ENCODE data around the gene FOXC2.
"Not testable (repeated sequence)": the region's sequence is repeated elsewhere in the genome, so short reads cannot be mapped to it uniquely, and the experiment has no call there.

Gene FOXC2

DNA sequence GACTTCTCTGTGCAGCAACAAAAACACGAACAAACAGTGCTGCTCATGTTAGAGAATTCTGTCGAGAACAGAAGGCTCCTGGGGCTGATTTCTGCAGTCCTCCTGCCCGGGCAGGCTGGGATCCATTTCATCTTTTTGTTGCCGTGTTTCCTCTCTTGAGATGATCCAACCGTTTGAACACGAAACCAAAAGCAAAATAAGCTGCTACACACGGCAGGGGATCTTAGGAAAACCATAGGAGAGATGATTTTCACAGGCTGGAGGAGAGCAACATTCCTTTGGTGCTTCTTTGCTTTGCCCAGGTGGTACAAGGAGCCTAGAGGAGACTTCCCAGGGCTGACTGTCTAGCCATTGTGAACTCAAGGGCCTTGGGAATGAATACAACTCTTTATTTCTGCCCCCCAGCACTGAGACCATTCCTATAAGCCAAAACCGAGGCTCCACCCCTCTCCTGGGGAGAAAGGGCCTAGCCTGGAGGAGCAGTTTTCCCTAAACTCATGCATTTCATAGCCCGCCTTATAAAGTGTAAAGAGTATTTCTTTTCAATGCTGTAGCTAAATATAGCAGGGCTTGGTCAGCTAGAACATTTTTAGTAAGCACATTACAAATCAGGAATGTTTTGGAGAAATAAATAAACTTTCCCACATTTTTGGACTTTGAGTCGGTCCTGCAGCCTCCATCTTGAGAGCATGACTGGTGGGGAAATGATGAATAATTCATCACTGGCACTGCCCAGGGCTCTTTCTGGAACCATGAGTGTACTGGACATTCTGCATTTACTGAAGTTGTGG, 19.4 kb downstream of the FOXC2 start:
- ChIA-PET CTCF (no interaction called here), POLR2A (no interaction called here)
- TF ChIP-seq LEF1 (IDR thresholded peaks at IDR 0.05; ENCODE audit: borderline replicate concordance) (no peak), L3MBTL2 (conservative IDR thresholded peaks at IDR 0.05) (no peak), ZNF384 (IDR thresholded peaks at IDR 0.05) (no peak), FOXM1 (IDR thresholded peaks at IDR 0.05; ENCODE audit: borderline replicate concordance) (no peak), BHLHE40 (IDR thresholded peaks at IDR 0.05; ENCODE audit: borderline replicate concordance) (no peak), ARNT (IDR thresholded peaks at IDR 0.05) (no peak), CTBP1 (IDR thresholded peaks at IDR 0.05; ENCODE audit: borderline replicate concordance) (no peak), TARDBP (IDR thresholded peaks at IDR 0.05) (no peak), SUZ12 (IDR thresholded peaks at IDR 0.05) (no peak), ELF4 (IDR thresholded peaks at IDR 0.05) (no peak), HDGF (IDR thresholded peaks at IDR 0.05; ENCODE audit: borderline replicate concordance) (no peak)
- TF ChIP-seq, protein P1, sequence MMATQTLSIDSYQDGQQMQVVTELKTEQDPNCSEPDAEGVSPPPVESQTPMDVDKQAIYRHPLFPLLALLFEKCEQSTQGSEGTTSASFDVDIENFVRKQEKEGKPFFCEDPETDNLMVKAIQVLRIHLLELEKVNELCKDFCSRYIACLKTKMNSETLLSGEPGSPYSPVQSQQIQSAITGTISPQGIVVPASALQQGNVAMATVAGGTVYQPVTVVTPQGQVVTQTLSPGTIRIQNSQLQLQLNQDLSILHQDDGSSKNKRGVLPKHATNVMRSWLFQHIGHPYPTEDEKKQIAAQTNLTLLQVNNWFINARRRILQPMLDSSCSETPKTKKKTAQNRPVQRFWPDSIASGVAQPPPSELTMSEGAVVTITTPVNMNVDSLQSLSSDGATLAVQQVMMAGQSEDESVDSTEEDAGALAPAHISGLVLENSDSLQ (IDR thresholded peaks at IDR 0.05): no peak
- DNase-seq (ENCODE audit: extremely low spot score): no peak

DNA sequence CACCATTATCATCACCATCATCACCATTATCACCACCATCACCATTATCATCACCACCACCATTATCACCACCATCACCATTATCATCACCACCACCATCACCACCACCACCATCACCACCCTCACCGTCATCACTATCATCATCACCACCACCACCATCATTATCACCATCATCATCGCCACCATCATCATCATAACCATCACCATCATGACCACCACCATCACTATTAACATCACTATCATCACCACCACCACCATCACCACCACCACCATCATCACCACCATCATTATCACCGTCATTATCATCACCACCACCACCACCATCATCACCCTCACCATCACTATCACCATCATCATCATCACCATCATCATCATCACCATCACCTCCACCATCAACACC, 20.9 kb downstream of the FOXC2 start:
- DNase-seq (ENCODE audit: extremely low spot score): no peak
- ChIA-PET CTCF (no interaction called here), POLR2A (no interaction called here)
- TF ChIP-seq FOXA1 (IDR thresholded peaks at IDR 0.05): no peak
- no peak for TF ChIP-seq ZNF384 (IDR thresholded peaks at IDR 0.05)
- TF ChIP-seq L3MBTL2 (conservative IDR thresholded peaks at IDR 0.05): no peak
- TF ChIP-seq NFRKB (IDR thresholded peaks at IDR 0.05): no peak
- no peak for TF ChIP-seq CTBP1 (IDR thresholded peaks at IDR 0.05; ENCODE audit: borderline replicate concordance)
- TF ChIP-seq LEF1 (IDR thresholded peaks at IDR 0.05; ENCODE audit: borderline replicate concordance): no peak
- TF ChIP-seq SUZ12 (IDR thresholded peaks at IDR 0.05): no peak
- TF ChIP-seq, protein P1 (IDR thresholded peaks at IDR 0.05): no peak
- no peak for TF ChIP-seq TARDBP (IDR thresholded peaks at IDR 0.05)
- no peak for TF ChIP-seq FOXM1 (IDR thresholded peaks at IDR 0.05; ENCODE audit: borderline replicate concordance)
- no peak for TF ChIP-seq HDGF (IDR thresholded peaks at IDR 0.05; ENCODE audit: borderline replicate concordance)
- TF ChIP-seq SP1 (IDR thresholded peaks at IDR 0.05): no peak
- no peak for TF ChIP-seq FOXK2 (IDR thresholded peaks at IDR 0.05)
- no peak for TF ChIP-seq ELF4 (IDR thresholded peaks at IDR 0.05)
- TF ChIP-seq ARNT (IDR thresholded peaks at IDR 0.05): no peak

DNA sequence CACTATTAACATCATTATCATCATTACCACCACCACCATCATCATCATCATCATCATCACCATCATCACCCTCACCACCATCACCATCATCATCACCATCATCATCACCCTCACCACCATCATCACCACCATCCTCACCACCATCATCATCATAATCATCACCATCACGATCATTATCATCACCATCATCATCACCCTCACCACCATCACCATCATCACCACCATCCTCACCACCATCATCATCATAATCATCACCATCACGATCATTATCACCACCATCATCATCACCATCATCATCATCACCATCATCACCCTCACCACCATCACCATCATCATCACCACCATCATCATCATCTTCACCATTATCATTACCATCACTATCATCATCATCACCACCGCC, 21.3 kb downstream of the FOXC2 start:
- DNase-seq (ENCODE audit: extremely low spot score); POLR2A ChIA-PET; CTCF ChIA-PET: not testable (repeated sequence)

DNA sequence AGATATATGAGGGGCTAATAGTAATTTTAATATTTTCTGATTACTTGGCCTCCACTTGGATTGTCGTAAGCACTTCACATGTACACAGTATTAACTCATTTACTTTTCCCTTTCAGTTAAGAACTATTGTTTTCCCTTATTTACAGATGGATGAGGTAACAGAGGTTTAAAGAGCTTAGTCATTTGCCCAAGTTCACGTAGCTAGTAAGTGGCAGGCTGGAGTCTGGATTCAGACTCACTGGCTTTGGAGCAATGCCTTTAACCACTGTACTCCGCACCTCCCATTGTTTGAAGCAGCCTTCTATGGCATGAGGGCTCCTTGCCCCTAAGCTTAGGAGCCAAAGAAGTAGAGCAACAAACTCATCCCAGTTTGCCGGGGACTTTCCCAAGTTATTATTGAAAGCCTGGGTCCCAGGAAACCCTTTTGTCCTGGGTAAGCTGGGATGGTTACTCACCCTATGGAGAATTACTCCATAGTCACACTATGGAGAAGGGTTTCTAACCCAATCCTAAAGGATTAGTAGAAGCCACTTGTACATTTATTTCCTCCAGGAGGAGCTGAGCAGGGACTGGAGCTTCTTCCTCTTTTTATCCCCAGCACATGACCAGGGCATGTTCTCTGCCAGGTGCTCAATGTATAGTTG, 24.0 kb downstream of the FOXC2 start:
- no peak for DNase-seq (ENCODE audit: extremely low spot score)

DNA sequence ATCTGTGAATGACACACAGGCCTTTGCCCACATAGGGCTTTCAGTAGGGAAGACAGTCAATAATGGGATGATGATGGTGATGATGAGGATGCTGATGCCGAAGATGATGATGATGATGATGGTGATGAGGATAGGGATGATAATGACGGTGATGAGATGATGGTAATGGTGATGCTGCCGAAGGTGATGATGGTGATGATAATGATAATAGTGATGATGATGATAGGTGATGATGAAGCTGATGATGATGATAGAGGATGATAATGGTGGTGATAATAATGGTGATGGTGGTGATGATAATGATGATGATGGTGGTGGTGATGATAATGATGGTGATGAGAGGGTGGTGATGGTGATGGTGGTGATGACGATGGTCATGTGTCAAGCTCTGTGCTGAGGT, 24.6 kb downstream of the FOXC2 start:
- no peak for TF ChIP-seq TARDBP (IDR thresholded peaks at IDR 0.05)
- TF ChIP-seq CTBP1 (IDR thresholded peaks at IDR 0.05; ENCODE audit: borderline replicate concordance): peak; percentile 10; the same call in 1 of the 2 replicates
- TF ChIP-seq FOXK2 (IDR thresholded peaks at IDR 0.05): no peak
- no peak for DNase-seq (ENCODE audit: extremely low spot score)
- POLR2A ChIA-PET: no interaction called here
- CTCF ChIA-PET: no interaction called here

More for the DNA sequence above, 24.0 kb downstream of the FOXC2 start:
- TF ChIP-seq, protein P1 (IDR thresholded peaks at IDR 0.05): no peak
- no peak for TF ChIP-seq HDGF (IDR thresholded peaks at IDR 0.05; ENCODE audit: borderline replicate concordance)
- no peak for TF ChIP-seq ARNT (IDR thresholded peaks at IDR 0.05)
- TF ChIP-seq FOXK2 (IDR thresholded peaks at IDR 0.05): no peak
- no peak for TF ChIP-seq LEF1 (IDR thresholded peaks at IDR 0.05; ENCODE audit: borderline replicate concordance)
- TF ChIP-seq FOXM1 (IDR thresholded peaks at IDR 0.05; ENCODE audit: borderline replicate concordance): no peak
- no peak for TF ChIP-seq L3MBTL2 (conservative IDR thresholded peaks at IDR 0.05)
- TF ChIP-seq ELF4 (IDR thresholded peaks at IDR 0.05): no peak
- no peak for TF ChIP-seq SP1 (IDR thresholded peaks at IDR 0.05)
- no peak for TF ChIP-seq ZNF384 (IDR thresholded peaks at IDR 0.05)
- no peak for TF ChIP-seq TARDBP (IDR thresholded peaks at IDR 0.05)
- no peak for TF ChIP-seq FOXA1 (IDR thresholded peaks at IDR 0.05)
- no peak for TF ChIP-seq NFRKB (IDR thresholded peaks at IDR 0.05)
- no peak for TF ChIP-seq SUZ12 (IDR thresholded peaks at IDR 0.05)
- POLR2A ChIA-PET: no interaction called here
- CTCF ChIA-PET: no interaction called here

DNA sequence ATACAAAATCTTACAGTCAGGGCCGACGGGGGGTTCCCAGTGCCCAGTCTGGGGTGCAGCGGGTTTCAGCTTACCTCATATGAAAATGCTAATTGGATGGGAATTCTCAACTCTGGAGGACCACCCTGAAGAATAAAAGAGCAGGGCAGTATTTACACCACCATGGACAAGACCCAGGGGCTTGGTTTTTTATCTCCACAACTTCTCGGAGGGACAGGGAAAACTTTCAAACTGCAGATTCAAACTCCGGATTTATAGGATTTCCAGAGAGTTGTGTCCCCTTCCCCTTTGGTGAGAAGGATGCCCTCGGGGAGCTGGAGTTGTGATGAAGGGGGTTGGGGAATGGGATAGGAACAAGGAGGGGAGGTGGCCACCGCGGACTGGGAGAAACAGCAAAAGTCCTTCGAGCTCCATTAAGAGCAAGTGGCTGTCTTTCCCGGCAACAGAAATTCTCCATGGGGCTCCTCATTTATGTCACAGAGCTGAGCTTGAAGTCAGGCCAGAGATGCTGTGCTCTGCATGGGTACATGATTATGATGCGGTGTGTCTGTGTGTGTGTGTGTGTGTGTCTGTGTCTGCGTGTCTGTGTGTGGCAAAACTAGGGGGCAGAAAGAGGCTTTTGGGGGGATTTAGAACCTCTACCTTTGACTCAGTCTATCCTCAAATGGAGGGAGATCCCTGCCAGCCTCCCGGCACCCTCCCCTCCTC, 27.4 kb downstream of the FOXC2 start:
- no peak for TF ChIP-seq L3MBTL2 (conservative IDR thresholded peaks at IDR 0.05)
- TF ChIP-seq NFRKB (IDR thresholded peaks at IDR 0.05): no peak
- no peak for TF ChIP-seq ARNT (IDR thresholded peaks at IDR 0.05)
- TF ChIP-seq FOXA1 (IDR thresholded peaks at IDR 0.05): no peak
- no peak for TF ChIP-seq HDGF (IDR thresholded peaks at IDR 0.05; ENCODE audit: borderline replicate concordance)
- TF ChIP-seq ZNF384 (IDR thresholded peaks at IDR 0.05): no peak
- ChIA-PET CTCF (interaction anchor here (0.6 kb wide), 1 partner anchor 31 kb away, joined by 5 read pairs; no protein-coding TSS in a partner anchor), POLR2A (interaction anchor here (1.9 kb wide), 1 partner anchor 18 kb away, joined by 5 read pairs; no protein-coding TSS in a partner anchor)
- DNase-seq (ENCODE audit: extremely low spot score): no peak

All from HEK293T (cell line).